ENCODE results near the gene HOXB5.

DNA sequence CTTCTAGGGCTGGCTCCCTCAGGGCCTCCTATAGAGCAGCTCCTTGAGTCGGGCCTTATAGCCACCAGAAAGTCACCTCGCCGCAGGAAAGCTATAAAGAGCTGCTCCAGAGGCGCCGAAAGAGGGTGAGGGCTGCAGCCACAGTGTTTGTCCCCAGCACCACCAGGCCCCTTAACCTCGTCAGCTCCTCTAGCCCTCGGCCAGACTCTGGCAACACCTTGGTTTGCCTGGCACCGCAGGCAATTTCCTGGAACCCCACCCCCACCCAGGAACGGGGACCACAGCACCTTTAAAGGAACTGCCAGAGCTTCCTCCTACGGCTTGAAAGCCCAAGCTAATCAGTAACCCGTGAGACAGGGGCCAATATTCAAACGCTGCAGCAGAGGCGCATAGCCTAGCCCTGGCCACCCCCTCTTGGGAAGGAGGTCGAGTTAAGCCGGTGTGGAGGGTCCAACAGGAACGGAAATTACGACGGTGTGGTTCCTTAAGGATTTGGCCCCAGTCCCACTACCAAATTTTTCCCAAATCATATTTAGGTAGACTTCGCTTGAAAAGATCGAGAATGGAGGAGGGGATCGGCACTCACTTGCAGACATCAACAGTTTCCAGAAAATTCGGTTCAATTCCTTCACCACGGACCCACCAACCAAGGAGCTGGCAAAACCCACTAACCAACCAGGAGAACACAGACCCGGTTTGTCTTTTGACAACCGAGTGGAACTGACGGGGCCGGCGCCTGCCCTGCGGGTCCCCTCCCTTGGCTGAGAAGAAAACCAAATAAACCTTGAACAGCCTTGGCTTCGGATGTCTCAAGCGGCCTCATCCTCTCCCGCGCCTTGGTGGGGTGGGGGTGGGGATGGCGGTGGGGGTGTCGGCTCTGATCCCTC is 8.2 kb upstream of the HOXB5 start:
- no peak for TF ChIP-seq POLR2A (IDR thresholded peaks at IDR 0.05)
- TF ChIP-seq, protein P1, sequence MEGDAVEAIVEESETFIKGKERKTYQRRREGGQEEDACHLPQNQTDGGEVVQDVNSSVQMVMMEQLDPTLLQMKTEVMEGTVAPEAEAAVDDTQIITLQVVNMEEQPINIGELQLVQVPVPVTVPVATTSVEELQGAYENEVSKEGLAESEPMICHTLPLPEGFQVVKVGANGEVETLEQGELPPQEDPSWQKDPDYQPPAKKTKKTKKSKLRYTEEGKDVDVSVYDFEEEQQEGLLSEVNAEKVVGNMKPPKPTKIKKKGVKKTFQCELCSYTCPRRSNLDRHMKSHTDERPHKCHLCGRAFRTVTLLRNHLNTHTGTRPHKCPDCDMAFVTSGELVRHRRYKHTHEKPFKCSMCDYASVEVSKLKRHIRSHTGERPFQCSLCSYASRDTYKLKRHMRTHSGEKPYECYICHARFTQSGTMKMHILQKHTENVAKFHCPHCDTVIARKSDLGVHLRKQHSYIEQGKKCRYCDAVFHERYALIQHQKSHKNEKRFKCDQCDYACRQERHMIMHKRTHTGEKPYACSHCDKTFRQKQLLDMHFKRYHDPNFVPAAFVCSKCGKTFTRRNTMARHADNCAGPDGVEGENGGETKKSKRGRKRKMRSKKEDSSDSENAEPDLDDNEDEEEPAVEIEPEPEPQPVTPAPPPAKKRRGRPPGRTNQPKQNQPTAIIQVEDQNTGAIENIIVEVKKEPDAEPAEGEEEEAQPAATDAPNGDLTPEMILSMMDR (IDR thresholded peaks at IDR 0.05), result no peak
